Endothelial cell of umbilical vein (primary cell): ENCODE results near the gene FXYD7.

ENCODE experiments used
- CTCF ChIP-seq, 2 donors: IDR thresholded peaks; 1 replicate in 1 of 2; 2 replicates in 1 of 2; pipeline ENCODE4 v1.5.1; 2011; ENCODE audit warnings: low read length in 2 of 2, mild to moderate bottlenecking in 2 of 2, moderate library complexity in 2 of 2, control low read depth in 1 of 2, inconsistent platforms in 1 of 2, low read depth in 1 of 2; ENCODE audit not compliant: insufficient read depth in 1 of 2; ENCODE audit errors: extremely low read depth in 1 of 2
- EZH2 ChIP-seq: IDR thresholded peaks from 2 replicates; pipeline ENCODE4 v1.6.1; 2012; ENCODE audit warnings: borderline replicate concordance, low read depth, mild to moderate bottlenecking, moderate library complexity, low read length, inconsistent platforms; ENCODE audit not compliant: severe bottlenecking
- FOS ChIP-seq: IDR thresholded peaks from 2 replicates; pipeline ENCODE4 v1.6.1; 2011; ENCODE audit warnings: mild to moderate bottlenecking, low read length, moderate library complexity, borderline replicate concordance; ENCODE audit not compliant: insufficient read depth
- JUN ChIP-seq: IDR thresholded peaks from 2 replicates; pipeline ENCODE4 v1.6.1; 2011; ENCODE audit warnings: borderline replicate concordance, low read depth; ENCODE audit not compliant: insufficient read length, insufficient read depth
- MYC ChIP-seq: IDR thresholded peaks from one replicate; pipeline ENCODE4 v1.6.1; 2011; ENCODE audit warnings: mild to moderate bottlenecking, low read depth, low read length
- POLR2A ChIP-seq: IDR thresholded peaks from 2 replicates; pipeline ENCODE4 v1.6.1; 2012; ENCODE audit warnings: low read depth, mild to moderate bottlenecking, control low read depth, low read length
- POLR2AphosphoS5 ChIP-seq: IDR thresholded peaks from 2 replicates; pipeline ENCODE4 v1.6.1; 2012; ENCODE audit warnings: low read depth, mild to moderate bottlenecking, control low read depth, low read length, moderate library complexity; ENCODE audit not compliant: insufficient read depth
- TF ChIP-seq, protein P1 (sequence below): IDR thresholded peaks from 2 replicates; pipeline ENCODE4 v1.6.1; 2011; ENCODE audit not compliant: insufficient read depth, insufficient read length

DNA sequence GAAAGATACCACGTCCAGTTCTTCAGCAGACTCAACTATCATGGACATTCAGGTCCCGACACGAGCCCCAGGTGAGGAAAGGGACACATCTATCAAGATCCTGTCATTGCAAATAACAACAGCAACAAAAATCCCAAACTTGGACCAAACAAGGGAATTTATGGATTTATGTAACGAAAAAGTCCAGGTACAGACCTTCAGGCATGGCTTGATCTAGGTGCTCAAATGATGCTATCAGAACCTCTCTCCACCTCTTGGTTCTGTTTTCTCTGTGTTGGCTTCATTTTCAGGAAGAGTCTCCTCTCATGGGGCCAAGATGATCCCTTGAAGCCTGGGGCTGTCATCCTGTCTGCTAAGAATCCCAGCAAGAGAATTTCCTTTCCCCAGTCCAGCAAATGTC lies 14.4 kb downstream of the FXYD7 start:
- TF ChIP-seq POLR2A, result no peak
- TF ChIP-seq CTCF (IDR thresholded peaks at IDR 0.05; ENCODE audit: extremely low read depth in 1 of 2, insufficient read depth in 1 of 2, low read depth in 1 of 2, low read length in 2 of 2), result no peak
- TF ChIP-seq POLR2AphosphoS5, result no peak
- no peak for TF ChIP-seq EZH2
- no peak for TF ChIP-seq FOS
- TF ChIP-seq MYC, result no peak
- TF ChIP-seq, protein P1, sequence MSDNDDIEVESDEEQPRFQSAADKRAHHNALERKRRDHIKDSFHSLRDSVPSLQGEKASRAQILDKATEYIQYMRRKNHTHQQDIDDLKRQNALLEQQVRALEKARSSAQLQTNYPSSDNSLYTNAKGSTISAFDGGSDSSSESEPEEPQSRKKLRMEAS, result no peak
- TF ChIP-seq JUN, result no peak
